ENCODE results near the gene CEP57L1. TPM values are rescaled to one million over a fixed set of nuclear protein-coding genes. Genes with fewer than 3 reads are reported as not detected.

Gene CEP57L1
- total and polyA plus RNA-seq, 2 experiments from 2014 or later, result 17.1 to 20.2 TPM

DNA sequence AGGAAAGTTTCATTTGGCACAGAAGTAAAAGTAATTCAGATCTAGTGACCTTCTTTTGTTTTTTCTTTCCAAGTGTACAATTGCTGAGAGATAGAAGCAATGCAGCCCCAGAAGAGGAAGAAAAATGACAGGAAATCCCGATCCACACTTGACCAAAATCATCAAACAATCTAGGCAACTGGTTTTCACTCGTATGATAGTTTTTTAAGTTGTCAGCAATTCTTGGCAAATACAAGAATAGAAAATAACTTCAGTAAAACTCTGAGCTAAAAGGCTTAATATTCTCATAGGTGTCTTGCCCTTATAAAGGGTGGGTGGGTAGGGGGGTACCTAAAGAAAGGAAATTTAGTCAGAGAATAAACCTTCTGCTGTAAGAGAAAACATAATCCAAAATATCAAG, 36.7 kb upstream of the CEP57L1 start:
- DNase-seq (ENCODE audit: low spot score), result no peak
- no peaks in the 10 kb centered on the region for H3K36me3 ChIP-seq (ENCODE audit: insufficient read depth)
- peaks cover 18% of the 10 kb centered on the region for H3K4me1 Mint-ChIP-seq
- no peaks in the 10 kb centered on the region for H4K20me1 ChIP-seq (replicated peaks; ENCODE audit: insufficient read depth)
- H3K4me2 ChIP-seq, result no peak overlapping the region
- no peak overlapping the region for H3K4me3 Mint-ChIP-seq
- no peaks in the 10 kb centered on the region for H3K9me2 ChIP-seq (ENCODE audit: insufficient read depth)
- no peak for ATAC-seq
- no peak overlapping the region for H3K27ac Mint-ChIP-seq
- no peaks in the 10 kb centered on the region for H3K36me3 Mint-ChIP-seq (ENCODE audit: low read depth)
- H3K9me3 Mint-ChIP-seq, result no peaks in the 10 kb centered on the region
- H2AFZ ChIP-seq, result no peak overlapping the region
- H3F3A ChIP-seq (replicated peaks; ENCODE audit: low read depth), result no peaks in the 10 kb centered on the region
- no peaks in the 10 kb centered on the region for H3K79me2 ChIP-seq (replicated peaks; ENCODE audit: insufficient read depth)
- H3K27ac ChIP-seq (ENCODE audit: low read depth), result no peak overlapping the region
- no peaks in the 10 kb centered on the region for H3K27me3 Mint-ChIP-seq (ENCODE audit: insufficient read depth, low read depth, poor library complexity)
- peaks cover under 1% of the 10 kb centered on the region; the same call in 1 of the 2 replicates for H3K4me1 ChIP-seq (ENCODE audit: insufficient read depth)
- H3K27me3 ChIP-seq (ENCODE audit: insufficient read depth), result no peaks in the 10 kb centered on the region
- H3K4me3 ChIP-seq, result no peak overlapping the region
- no peak for TF ChIP-seq EZH2 (IDR thresholded peaks at IDR 0.05; ENCODE audit: low read depth, unreplicated experiment)
- no peak for TF ChIP-seq EZH2phosphoT487 (IDR thresholded peaks at IDR 0.05; ENCODE audit: unreplicated experiment)
- no peak for TF ChIP-seq NANOG (IDR thresholded peaks at IDR 0.05; ENCODE audit: borderline replicate concordance)
- TF ChIP-seq, protein P1, sequence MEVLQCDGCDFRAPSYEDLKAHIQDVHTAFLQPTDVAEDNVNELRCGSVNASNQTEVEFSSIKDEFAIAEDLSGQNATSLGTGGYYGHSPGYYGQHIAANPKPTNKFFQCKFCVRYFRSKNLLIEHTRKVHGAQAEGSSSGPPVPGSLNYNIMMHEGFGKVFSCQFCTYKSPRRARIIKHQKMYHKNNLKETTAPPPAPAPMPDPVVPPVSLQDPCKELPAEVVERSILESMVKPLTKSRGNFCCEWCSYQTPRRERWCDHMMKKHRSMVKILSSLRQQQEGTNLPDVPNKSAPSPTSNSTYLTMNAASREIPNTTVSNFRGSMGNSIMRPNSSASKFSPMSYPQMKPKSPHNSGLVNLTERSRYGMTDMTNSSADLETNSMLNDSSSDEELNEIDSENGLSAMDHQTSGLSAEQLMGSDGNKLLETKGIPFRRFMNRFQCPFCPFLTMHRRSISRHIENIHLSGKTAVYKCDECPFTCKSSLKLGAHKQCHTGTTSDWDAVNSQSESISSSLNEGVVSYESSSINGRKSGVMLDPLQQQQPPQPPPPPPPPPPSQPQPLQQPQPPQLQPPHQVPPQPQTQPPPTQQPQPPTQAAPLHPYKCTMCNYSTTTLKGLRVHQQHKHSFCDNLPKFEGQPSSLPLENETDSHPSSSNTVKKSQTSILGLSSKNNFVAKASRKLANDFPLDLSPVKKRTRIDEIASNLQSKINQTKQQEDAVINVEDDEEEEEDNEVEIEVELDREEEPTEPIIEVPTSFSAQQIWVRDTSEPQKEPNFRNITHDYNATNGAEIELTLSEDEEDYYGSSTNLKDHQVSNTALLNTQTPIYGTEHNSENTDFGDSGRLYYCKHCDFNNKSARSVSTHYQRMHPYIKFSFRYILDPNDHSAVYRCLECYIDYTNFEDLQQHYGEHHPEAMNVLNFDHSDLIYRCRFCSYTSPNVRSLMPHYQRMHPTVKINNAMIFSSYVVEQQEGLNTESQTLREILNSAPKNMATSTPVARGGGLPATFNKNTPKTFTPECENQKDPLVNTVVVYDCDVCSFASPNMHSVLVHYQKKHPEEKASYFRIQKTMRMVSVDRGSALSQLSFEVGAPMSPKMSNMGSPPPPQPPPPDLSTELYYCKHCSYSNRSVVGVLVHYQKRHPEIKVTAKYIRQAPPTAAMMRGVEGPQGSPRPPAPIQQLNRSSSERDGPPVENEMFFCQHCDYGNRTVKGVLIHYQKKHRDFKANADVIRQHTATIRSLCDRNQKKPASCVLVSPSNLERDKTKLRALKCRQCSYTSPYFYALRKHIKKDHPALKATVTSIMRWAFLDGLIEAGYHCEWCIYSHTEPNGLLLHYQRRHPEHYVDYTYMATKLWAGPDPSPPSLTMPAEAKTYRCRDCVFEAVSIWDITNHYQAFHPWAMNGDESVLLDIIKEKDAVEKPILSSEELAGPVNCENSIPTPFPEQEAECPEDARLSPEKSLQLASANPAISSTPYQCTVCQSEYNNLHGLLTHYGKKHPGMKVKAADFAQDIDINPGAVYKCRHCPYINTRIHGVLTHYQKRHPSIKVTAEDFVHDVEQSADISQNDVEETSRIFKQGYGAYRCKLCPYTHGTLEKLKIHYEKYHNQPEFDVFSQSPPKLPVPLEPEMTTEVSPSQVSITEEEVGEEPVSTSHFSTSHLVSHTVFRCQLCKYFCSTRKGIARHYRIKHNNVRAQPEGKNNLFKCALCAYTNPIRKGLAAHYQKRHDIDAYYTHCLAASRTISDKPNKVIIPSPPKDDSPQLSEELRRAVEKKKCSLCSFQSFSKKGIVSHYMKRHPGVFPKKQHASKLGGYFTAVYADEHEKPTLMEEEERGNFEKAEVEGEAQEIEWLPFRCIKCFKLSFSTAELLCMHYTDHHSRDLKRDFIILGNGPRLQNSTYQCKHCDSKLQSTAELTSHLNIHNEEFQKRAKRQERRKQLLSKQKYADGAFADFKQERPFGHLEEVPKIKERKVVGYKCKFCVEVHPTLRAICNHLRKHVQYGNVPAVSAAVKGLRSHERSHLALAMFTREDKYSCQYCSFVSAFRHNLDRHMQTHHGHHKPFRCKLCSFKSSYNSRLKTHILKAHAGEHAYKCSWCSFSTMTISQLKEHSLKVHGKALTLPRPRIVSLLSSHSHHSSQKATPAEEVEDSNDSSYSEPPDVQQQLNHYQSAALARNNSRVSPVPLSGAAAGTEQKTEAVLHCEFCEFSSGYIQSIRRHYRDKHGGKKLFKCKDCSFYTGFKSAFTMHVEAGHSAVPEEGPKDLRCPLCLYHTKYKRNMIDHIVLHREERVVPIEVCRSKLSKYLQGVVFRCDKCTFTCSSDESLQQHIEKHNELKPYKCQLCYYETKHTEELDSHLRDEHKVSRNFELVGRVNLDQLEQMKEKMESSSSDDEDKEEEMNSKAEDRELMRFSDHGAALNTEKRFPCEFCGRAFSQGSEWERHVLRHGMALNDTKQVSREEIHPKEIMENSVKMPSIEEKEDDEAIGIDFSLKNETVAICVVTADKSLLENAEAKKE (CRISPR knock-in tag; IDR thresholded peaks at IDR 0.05), result no peak
- TF ChIP-seq POLR2AphosphoS5 (IDR thresholded peaks at IDR 0.05; ENCODE audit: low read depth), result no peak
- no peak for TF ChIP-seq CREB1 (CRISPR knock-in tag; IDR thresholded peaks at IDR 0.05; ENCODE audit: low read depth)
- no peak for TF ChIP-seq ZNF331 (CRISPR knock-in tag; IDR thresholded peaks at IDR 0.05; ENCODE audit: low read depth)
- TF ChIP-seq ZNF114 (CRISPR knock-in tag; IDR thresholded peaks at IDR 0.05), result no peak
- TF ChIP-seq, protein P2, sequence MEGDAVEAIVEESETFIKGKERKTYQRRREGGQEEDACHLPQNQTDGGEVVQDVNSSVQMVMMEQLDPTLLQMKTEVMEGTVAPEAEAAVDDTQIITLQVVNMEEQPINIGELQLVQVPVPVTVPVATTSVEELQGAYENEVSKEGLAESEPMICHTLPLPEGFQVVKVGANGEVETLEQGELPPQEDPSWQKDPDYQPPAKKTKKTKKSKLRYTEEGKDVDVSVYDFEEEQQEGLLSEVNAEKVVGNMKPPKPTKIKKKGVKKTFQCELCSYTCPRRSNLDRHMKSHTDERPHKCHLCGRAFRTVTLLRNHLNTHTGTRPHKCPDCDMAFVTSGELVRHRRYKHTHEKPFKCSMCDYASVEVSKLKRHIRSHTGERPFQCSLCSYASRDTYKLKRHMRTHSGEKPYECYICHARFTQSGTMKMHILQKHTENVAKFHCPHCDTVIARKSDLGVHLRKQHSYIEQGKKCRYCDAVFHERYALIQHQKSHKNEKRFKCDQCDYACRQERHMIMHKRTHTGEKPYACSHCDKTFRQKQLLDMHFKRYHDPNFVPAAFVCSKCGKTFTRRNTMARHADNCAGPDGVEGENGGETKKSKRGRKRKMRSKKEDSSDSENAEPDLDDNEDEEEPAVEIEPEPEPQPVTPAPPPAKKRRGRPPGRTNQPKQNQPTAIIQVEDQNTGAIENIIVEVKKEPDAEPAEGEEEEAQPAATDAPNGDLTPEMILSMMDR (conservative IDR thresholded peaks at IDR 0.05; ENCODE audit: low read depth in 2 of 2), result no peak
- TF ChIP-seq STAT1 (IDR thresholded peaks at IDR 0.05; ENCODE audit: unreplicated experiment), result no peak
- TF ChIP-seq ETS1 (IDR thresholded peaks at IDR 0.05), result no peak

Data from GM23338 (cell line).